Caki2 (cell line): ENCODE results near the gene BMPR2. TPM values are rescaled to one million over a fixed set of nuclear protein-coding genes. Genes with fewer than 3 reads are reported as not detected.
"Not testable (repeated sequence)": the region's sequence is repeated elsewhere in the genome, so short reads cannot be mapped to it uniquely, and the experiment has no call there.

ENCODE experiments used
- DNase-seq: peaks from one replicate; pipeline ENCODE4 v3.0.0-alpha.2; 2015; ENCODE audit warnings: low read depth
- in situ Hi-C: cut with HindIII; loops from 2 replicates; pipeline ENCODE4 v1.10.0; 2016; ENCODE audit warnings: low sequenced_read_pairs, low pct_unique_long_range_greater_than_20kb, mixed read lengths
- total RNA-seq: library from RNA; depleted of rRNA; stranded (reverse); fragments of >200 nt; shearing (Covaris generic); gene quantifications from 2 replicates; pipeline ENCODE4 v1.2.3, GENCODE V29; 2014; ENCODE audit warnings: low replicate concordance

Gene BMPR2
- total RNA-seq, 1 experiment from 2014 or later: 15.0 TPM

- in situ Hi-C loops: no loop called here
- DNase-seq: no peak
Measured at GRCh38 chr2:202555356-202555755, 179.2 kb downstream of the BMPR2 start.

GRCh38 chr2:202560200-202560599 is 184.1 kb downstream of the BMPR2 start:
- DNase-seq: no peak
- in situ Hi-C loops: no loop called here

GRCh38 chr2:202564226-202564625 is 188.1 kb downstream of the BMPR2 start:
- in situ Hi-C loops: no loop called here
- DNase-seq: no peak

GRCh38 chr2:202566286-202566685 is 190.2 kb downstream of the BMPR2 start:
- in situ Hi-C loops: no loop called here
- no peak for DNase-seq

GRCh38 chr2:202574541-202574940 is 198.4 kb downstream of the BMPR2 start:
- in situ Hi-C loops: no loop called here
- no peak for DNase-seq

GRCh38 chr2:202575194-202575593 is 199.1 kb downstream of the BMPR2 start:
- DNase-seq, in situ Hi-C loops: not testable (repeated sequence)

GRCh38 chr2:202577250-202578183 is 201.4 kb downstream of the BMPR2 start:
- no peak for DNase-seq
- in situ Hi-C loops: no loop called here

- in situ Hi-C loops: not testable (repeated sequence)
Measured at GRCh38 chr2:202582846-202583245, 206.7 kb downstream of the BMPR2 start.

GRCh38 chr2:202583709-202584219 is 207.6 kb downstream of the BMPR2 start:
- in situ Hi-C loops: no loop called here
- no peak for DNase-seq

More at GRCh38 chr2:202582846-202583245, 206.7 kb downstream of the BMPR2 start:
- DNase-seq: not testable (repeated sequence)

GRCh38 chr2:202588647-202589581 is 212.8 kb downstream of the BMPR2 start:
- peak; percentile 55 for DNase-seq
- in situ Hi-C loops: no loop called here

- in situ Hi-C loops: no loop called here
- DNase-seq: no peak
Measured at GRCh38 chr2:202589582-202589949, 213.4 kb downstream of the BMPR2 start.

GRCh38 chr2:202592566-202592965 is 216.4 kb downstream of the BMPR2 start:
- in situ Hi-C loops: no loop called here

GRCh38 chr2:202599105-202599504 is 223.0 kb downstream of the BMPR2 start:
- DNase-seq: no peak
- in situ Hi-C loops: no loop called here

More at GRCh38 chr2:202592566-202592965, 216.4 kb downstream of the BMPR2 start:
- no peak for DNase-seq

- in situ Hi-C loops: no loop called here
Measured at GRCh38 chr2:202599911-202600310, 223.8 kb downstream of the BMPR2 start.

GRCh38 chr2:202604699-202605098 is 228.6 kb downstream of the BMPR2 start:
- in situ Hi-C loops: no loop called here
- DNase-seq: no peak

More at GRCh38 chr2:202599911-202600310, 223.8 kb downstream of the BMPR2 start:
- no peak for DNase-seq

- DNase-seq: no peak
- in situ Hi-C loops: no loop called here
Measured at GRCh38 chr2:202605174-202605573, 229.0 kb downstream of the BMPR2 start.

- in situ Hi-C loops: no loop called here
Measured at GRCh38 chr2:202608142-202608852, 232.2 kb downstream of the BMPR2 start.

More at GRCh38 chr2:202608142-202608852, 232.2 kb downstream of the BMPR2 start:
- DNase-seq: no peak
